H9 (cell line): ENCODE measurements around the gene ZNF346. TPM values are rescaled to one million over a fixed set of nuclear protein-coding genes. Genes with fewer than 3 reads are reported as not detected.
A peak's percentile ranks its signal among the peaks of the same experiment; 100 is the strongest.

Source experiments
- DNase-seq: peaks from one replicate; pipeline ENCODE4 v3.0.0-alpha.2; 2017
- H2AFZ ChIP-seq: one replicate; pipeline ENCODE4 v1.6.1; 2013; ENCODE audit warnings: mild to moderate bottlenecking, low read length, control low read depth, moderate library complexity
- H2AK5ac ChIP-seq: 2 replicates; pipeline ENCODE4 v1.6.1; 2013; ENCODE audit warnings: low read length, control low read depth, mixed read lengths; ENCODE audit not compliant: insufficient read length
- H2BK120ac ChIP-seq: one replicate; pipeline ENCODE4 v1.6.1; 2013; ENCODE audit warnings: low read depth, mild to moderate bottlenecking, low read length, control low read depth, inconsistent platforms; ENCODE audit not compliant: poor library complexity, severe bottlenecking
- H2BK12ac ChIP-seq: 2 replicates; pipeline ENCODE4 v1.6.1; 2013; ENCODE audit warnings: low read length, control low read depth, mixed read lengths, low read depth; ENCODE audit not compliant: insufficient read length
- H2BK15ac ChIP-seq: 2 replicates; pipeline ENCODE4 v1.6.1; 2013; ENCODE audit warnings: low read depth, low read length, control low read depth
- H2BK20ac ChIP-seq: one replicate; pipeline ENCODE4 v1.6.1; 2013; ENCODE audit warnings: low read depth, mild to moderate bottlenecking, low read length, control low read depth, inconsistent platforms; ENCODE audit not compliant: poor library complexity, severe bottlenecking
- H2BK5ac ChIP-seq: 2 replicates; pipeline ENCODE4 v1.6.1; 2013; ENCODE audit warnings: low read length, control low read depth, mixed read lengths; ENCODE audit not compliant: insufficient read length
- H3K14ac ChIP-seq: 2 replicates; pipeline ENCODE4 v1.6.1; 2013; ENCODE audit warnings: low read length, control low read depth; ENCODE audit not compliant: insufficient read depth
- H3K18ac ChIP-seq: 2 replicates; pipeline ENCODE4 v1.6.1; 2013; ENCODE audit warnings: low read depth, mild to moderate bottlenecking, mixed read lengths, low read length, control low read depth; ENCODE audit not compliant: insufficient read length
- H3K23ac ChIP-seq: 2 replicates; pipeline ENCODE4 v1.6.1; 2013; ENCODE audit warnings: low read length, control low read depth, mixed read lengths, low read depth; ENCODE audit not compliant: insufficient read length
- H3K23me2 ChIP-seq: 2 replicates; pipeline ENCODE4 v1.6.1; 2013; ENCODE audit warnings: low read depth, mild to moderate bottlenecking, mixed read lengths, low read length, control low read depth; ENCODE audit not compliant: insufficient read length, poor library complexity, severe bottlenecking
- H3K27ac ChIP-seq: 2 replicates; pipeline ENCODE4 v1.5.1; 2013; ENCODE audit warnings: low read length, control low read depth, mixed read lengths, low read depth; ENCODE audit not compliant: insufficient read length
- H3K27me3 ChIP-seq: 2 replicates; pipeline ENCODE4 v1.6.1; 2013; ENCODE audit warnings: low read length, control low read depth, inconsistent platforms; ENCODE audit not compliant: insufficient read depth
- H3K4ac ChIP-seq: 2 replicates; pipeline ENCODE4 v1.6.1; 2013; ENCODE audit warnings: low read depth, mild to moderate bottlenecking, control low read depth, inconsistent platforms, low read length, moderate library complexity
- H3K4me1 ChIP-seq: 2 replicates; pipeline ENCODE4 v1.6.1; 2013; ENCODE audit warnings: low read length, control low read depth, inconsistent platforms; ENCODE audit not compliant: insufficient read depth
- H3K4me2 ChIP-seq: 2 replicates; pipeline ENCODE4 v1.6.1; 2013; ENCODE audit warnings: low read length, control low read depth, mixed read lengths; ENCODE audit not compliant: insufficient read length, insufficient read depth
- H3K56ac ChIP-seq: 2 replicates; pipeline ENCODE4 v1.6.1; 2013; ENCODE audit warnings: low read depth, mild to moderate bottlenecking, mixed read lengths, low read length, control low read depth; ENCODE audit not compliant: insufficient read length
- H3K79me1 ChIP-seq: 2 replicates; pipeline ENCODE4 v1.6.1; 2013; ENCODE audit warnings: low read depth, mild to moderate bottlenecking, moderate library complexity, low read length, control low read depth, inconsistent platforms; ENCODE audit not compliant: insufficient read depth, poor library complexity, severe bottlenecking
- H3K79me2 ChIP-seq: 2 replicates; pipeline ENCODE4 v1.6.1; 2013; ENCODE audit warnings: low read length, control low read depth, inconsistent platforms; ENCODE audit not compliant: insufficient read depth
- H3K9ac ChIP-seq: 2 replicates; pipeline ENCODE4 v1.6.1; 2013; ENCODE audit warnings: low read length, control low read depth, mixed read lengths; ENCODE audit not compliant: insufficient read length; ENCODE audit errors: extremely low read depth
- H3K9me3 ChIP-seq: one replicate; pipeline ENCODE4 v1.6.1; 2013; ENCODE audit warnings: low read depth, low read length, inconsistent platforms; ENCODE audit not compliant: control insufficient read depth
- H3T11ph ChIP-seq: one replicate; pipeline ENCODE4 v1.6.1; 2013; ENCODE audit warnings: mild to moderate bottlenecking, low read length, control low read depth, inconsistent platforms
- H4K20me1 ChIP-seq: one replicate; pipeline ENCODE4 v1.6.1; 2013; ENCODE audit not compliant: control insufficient read depth, insufficient read length, insufficient read depth
- H4K5ac ChIP-seq: 2 replicates; pipeline ENCODE4 v1.6.1; 2013; ENCODE audit warnings: low read depth, mild to moderate bottlenecking, mixed read lengths, low read length, control low read depth; ENCODE audit not compliant: insufficient read length
- H4K8ac ChIP-seq: replicated peaks from 2 replicates; pipeline ENCODE4 v1.6.1; 2013; ENCODE audit warnings: low read length, control low read depth, mixed read lengths, low read depth; ENCODE audit not compliant: insufficient read length
- H4K91ac ChIP-seq: 2 replicates; pipeline ENCODE4 v1.6.1; 2013; ENCODE audit warnings: low read depth, mild to moderate bottlenecking, moderate library complexity, mixed read lengths, low read length, control low read depth; ENCODE audit not compliant: insufficient read length
- H3K27ac Mint-ChIP-seq, 3 experiments: 2 replicates in 2 of 3; 3 replicates in 1 of 3; pipeline ENCODE4 v1.8.0; 2020 to 2021; ENCODE audit warnings: mixed read lengths in 3 of 3, mild to moderate bottlenecking in 1 of 3, moderate library complexity in 1 of 3
- H3K27me3 Mint-ChIP-seq: 2 replicates; pipeline ENCODE4 v1.8.0; 2021; ENCODE audit warnings: low read depth, mild to moderate bottlenecking, moderate library complexity, mixed read lengths
- H3K36me3 Mint-ChIP-seq, 3 experiments: 2 replicates in 2 of 3; 3 replicates in 1 of 3; pipeline ENCODE4 v1.8.0; 2020 to 2021; ENCODE audit warnings: low read depth in 3 of 3, mixed read lengths in 3 of 3; ENCODE audit not compliant: insufficient read depth in 1 of 3
- H3K4me1 Mint-ChIP-seq, 2 experiments: 2 replicates each; pipeline ENCODE4 v1.8.0; 2020; ENCODE audit warnings: mixed read lengths in 2 of 2
- H3K4me3 Mint-ChIP-seq, 2 experiments: 2 replicates in 1 of 2; 3 replicates in 1 of 2; pipeline ENCODE4 v1.8.0; 2020 to 2021; ENCODE audit warnings: mild to moderate bottlenecking in 2 of 2, mixed read lengths in 2 of 2, moderate library complexity in 1 of 2
- H3K9me3 Mint-ChIP-seq, 2 experiments: 2 replicates in 1 of 2; 3 replicates in 1 of 2; pipeline ENCODE4 v1.8.0; 2020; ENCODE audit warnings: mild to moderate bottlenecking in 2 of 2, mixed read lengths in 2 of 2, moderate library complexity in 1 of 2
- WGBS: extraction: QIAGEN DNeasy Blood & Tissue Kit; methylation state at CpG from one replicate; pipeline ENCODE4 v1.1.7; 2013; ENCODE audit warnings: missing lambda C conversion rate, low lambda C conversion rate, mixed read lengths; ENCODE audit not compliant: insufficient read length; ENCODE audit errors: extremely low coverage; 5-methylcytosine and 5-hydroxymethylcytosine counted together
- total RNA-seq: library from RNA; stranded (reverse); gene quantifications from 2 replicates; pipeline ENCODE4 v1.2.1, GENCODE V29; 2021
- TF ChIP-seq, protein P1 (sequence below): fragments of 200-600 bp; sonication (generic); conservative IDR thresholded peaks from 3 replicates; pipeline ENCODE4 v1.8.0; 2021; ENCODE audit warnings: antibody characterized with exemption, mild to moderate bottlenecking

The ZNF346 gene
- total RNA-seq, 1 experiment from 2014 or later: 22.7 TPM

GRCh38 chr5:177077335-177077734 lies 54.8 kb downstream of the ZNF346 start:
- Histone ChIP-seq H2AFZ (no peak overlapping the region), H2BK12ac (no peak overlapping the region), H3K14ac (no peak overlapping the region), H2AK5ac (no peak overlapping the region), H2BK120ac (no peak overlapping the region), H3K56ac (no peak overlapping the region), H3K23me2 (no peaks in the 10 kb centered on the region), H4K20me1 (no peaks in the 10 kb centered on the region), H4K91ac (no peak overlapping the region), H3K27me3 (no peaks in the 10 kb centered on the region), H4K8ac (no peak overlapping the region), H3K9ac (no peak overlapping the region), H3K79me1 (no peaks in the 10 kb centered on the region), H4K5ac (no peak overlapping the region), H2BK15ac (no peak overlapping the region), H2BK20ac (no peak overlapping the region), H3K4ac (no peak overlapping the region), H3K18ac (no peak overlapping the region), H2BK5ac (no peak overlapping the region), H3K23ac (no peak overlapping the region), H3K4me1 (no peaks in the 10 kb centered on the region), H3K4me2 (no peak overlapping the region), H3T11ph (no peak overlapping the region), H3K27ac (no peak overlapping the region), H3K79me2 (no peaks in the 10 kb centered on the region), H3K9me3 (no peaks in the 10 kb centered on the region)
- Mint-ChIP-seq H3K36me3 (no peaks in the 10 kb centered on the region), H3K4me1 (peaks cover 0 to 6% of the 10 kb centered on the region in 2 experiments; a peak in 3 of 4 replicates), H3K4me3 (no peak overlapping the region; a peak in 1 of 5 replicates), H3K27ac (peak overlapping the region in 1 of 3 experiments; percentile 73; a peak in 1 of 7 replicates), H3K9me3 (no peaks in the 10 kb centered on the region; a peak in 2 of 5 replicates), H3K27me3 (peaks cover 2% of the 10 kb centered on the region; the same call in 1 of the 2 replicates)
- TF ChIP-seq, protein P1, sequence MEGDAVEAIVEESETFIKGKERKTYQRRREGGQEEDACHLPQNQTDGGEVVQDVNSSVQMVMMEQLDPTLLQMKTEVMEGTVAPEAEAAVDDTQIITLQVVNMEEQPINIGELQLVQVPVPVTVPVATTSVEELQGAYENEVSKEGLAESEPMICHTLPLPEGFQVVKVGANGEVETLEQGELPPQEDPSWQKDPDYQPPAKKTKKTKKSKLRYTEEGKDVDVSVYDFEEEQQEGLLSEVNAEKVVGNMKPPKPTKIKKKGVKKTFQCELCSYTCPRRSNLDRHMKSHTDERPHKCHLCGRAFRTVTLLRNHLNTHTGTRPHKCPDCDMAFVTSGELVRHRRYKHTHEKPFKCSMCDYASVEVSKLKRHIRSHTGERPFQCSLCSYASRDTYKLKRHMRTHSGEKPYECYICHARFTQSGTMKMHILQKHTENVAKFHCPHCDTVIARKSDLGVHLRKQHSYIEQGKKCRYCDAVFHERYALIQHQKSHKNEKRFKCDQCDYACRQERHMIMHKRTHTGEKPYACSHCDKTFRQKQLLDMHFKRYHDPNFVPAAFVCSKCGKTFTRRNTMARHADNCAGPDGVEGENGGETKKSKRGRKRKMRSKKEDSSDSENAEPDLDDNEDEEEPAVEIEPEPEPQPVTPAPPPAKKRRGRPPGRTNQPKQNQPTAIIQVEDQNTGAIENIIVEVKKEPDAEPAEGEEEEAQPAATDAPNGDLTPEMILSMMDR: no peak
- DNase-seq: no peak
- WGBS: no CpG with 5 or more reads among the region's 2 CpGs
